Neural cell (in vitro differentiated cells): ENCODE results near the gene TMEM106A.

Source experiments
- EP300 ChIP-seq: fragments of 450-650 bp; conservative IDR thresholded peaks from 2 replicates; pipeline ENCODE4 v1.6.1; 2014; ENCODE audit warnings: antibody characterized with exemption, mild to moderate bottlenecking, moderate library complexity; ENCODE audit not compliant: poor library complexity, severe bottlenecking
- EZH2 ChIP-seq: fragments of 200-600, 300-800 bp; shearing (Covaris generic), sonication (generic); IDR thresholded peaks from 2 replicates; pipeline ENCODE4 v1.6.1; 2014; ENCODE audit warnings: antibody characterized with exemption, low read length, borderline replicate concordance, mild to moderate bottlenecking; ENCODE audit not compliant: insufficient read depth, poor library complexity, severe bottlenecking
- MXI1 ChIP-seq: fragments of 450-650 bp; conservative IDR thresholded peaks from 2 replicates; pipeline ENCODE4 v1.6.1; 2014; ENCODE audit warnings: antibody characterized with exemption, mild to moderate bottlenecking; ENCODE audit not compliant: poor library complexity, severe bottlenecking
- POLR2AphosphoS5 ChIP-seq: IDR thresholded peaks from 2 replicates; pipeline ENCODE4 v1.6.1; 2012
- RAD21 ChIP-seq: fragments of 450-650 bp; conservative IDR thresholded peaks from 2 replicates; pipeline ENCODE4 v1.6.1; 2014; ENCODE audit warnings: antibody characterized with exemption, mild to moderate bottlenecking, moderate library complexity
- REST ChIP-seq: IDR thresholded peaks from 2 replicates; pipeline ENCODE4 v1.6.1; 2012; ENCODE audit warnings: borderline replicate concordance
- SMC3 ChIP-seq: fragments of 450-650 bp; conservative IDR thresholded peaks from 2 replicates; pipeline ENCODE4 v1.6.1; 2014; ENCODE audit warnings: antibody characterized with exemption, mild to moderate bottlenecking, moderate library complexity; ENCODE audit not compliant: poor library complexity
- TAF1 ChIP-seq: IDR thresholded peaks from 2 replicates; pipeline ENCODE4 v1.6.1; 2012; ENCODE audit warnings: low read depth
- TF ChIP-seq, protein P1 (sequence below): fragments of 450-650 bp; IDR thresholded peaks from 2 replicates; pipeline ENCODE4 v1.5.1; 2014; ENCODE audit warnings: antibody characterized with exemption, mild to moderate bottlenecking, moderate library complexity; ENCODE audit not compliant: poor library complexity, severe bottlenecking

GRCh38 chr17:43219001-43219400 is 7.3 kb downstream of the TMEM106A start:
- TF ChIP-seq, protein P1, sequence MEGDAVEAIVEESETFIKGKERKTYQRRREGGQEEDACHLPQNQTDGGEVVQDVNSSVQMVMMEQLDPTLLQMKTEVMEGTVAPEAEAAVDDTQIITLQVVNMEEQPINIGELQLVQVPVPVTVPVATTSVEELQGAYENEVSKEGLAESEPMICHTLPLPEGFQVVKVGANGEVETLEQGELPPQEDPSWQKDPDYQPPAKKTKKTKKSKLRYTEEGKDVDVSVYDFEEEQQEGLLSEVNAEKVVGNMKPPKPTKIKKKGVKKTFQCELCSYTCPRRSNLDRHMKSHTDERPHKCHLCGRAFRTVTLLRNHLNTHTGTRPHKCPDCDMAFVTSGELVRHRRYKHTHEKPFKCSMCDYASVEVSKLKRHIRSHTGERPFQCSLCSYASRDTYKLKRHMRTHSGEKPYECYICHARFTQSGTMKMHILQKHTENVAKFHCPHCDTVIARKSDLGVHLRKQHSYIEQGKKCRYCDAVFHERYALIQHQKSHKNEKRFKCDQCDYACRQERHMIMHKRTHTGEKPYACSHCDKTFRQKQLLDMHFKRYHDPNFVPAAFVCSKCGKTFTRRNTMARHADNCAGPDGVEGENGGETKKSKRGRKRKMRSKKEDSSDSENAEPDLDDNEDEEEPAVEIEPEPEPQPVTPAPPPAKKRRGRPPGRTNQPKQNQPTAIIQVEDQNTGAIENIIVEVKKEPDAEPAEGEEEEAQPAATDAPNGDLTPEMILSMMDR: no peak
- TF ChIP-seq EZH2 (no peak), TAF1 (no peak), POLR2AphosphoS5 (no peak), REST (no peak), RAD21 (no peak), MXI1 (no peak), EP300 (no peak), SMC3 (no peak)
